ENCODE measurements around the gene PDE3A.
"Not testable (repeated sequence)": the region's sequence is repeated elsewhere in the genome, so short reads cannot be mapped to it uniquely, and the experiment has no call there.

PDE3A gene

GRCh38 chr12:20372326-20373096, 4.2 kb downstream of the PDE3A start:
- no peak for DNase-seq

DNA sequence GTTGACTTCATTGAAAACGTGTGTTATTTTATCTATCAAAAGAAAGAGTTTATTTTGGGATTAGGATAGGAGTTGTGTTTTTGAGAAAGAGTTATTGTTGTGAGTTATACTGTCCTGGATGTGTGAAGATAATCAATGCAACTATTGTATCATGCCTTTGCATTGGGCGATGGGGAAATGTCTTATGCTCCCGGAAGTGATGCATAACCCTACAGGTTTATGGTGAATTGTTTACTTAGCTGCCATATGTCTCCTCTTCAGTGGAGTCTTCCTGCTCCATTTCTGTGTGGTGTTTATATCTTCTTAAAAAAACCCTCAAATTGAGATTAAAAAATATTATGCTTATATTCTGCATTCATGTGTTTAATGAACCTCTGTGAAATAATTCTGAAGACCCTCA, 6.5 kb downstream of the PDE3A start:
- DNase-seq: no peak

- DNase-seq: no peak
Observed at GRCh38 chr12:20375560-20375959, 7.2 kb downstream of the PDE3A start.

DNA sequence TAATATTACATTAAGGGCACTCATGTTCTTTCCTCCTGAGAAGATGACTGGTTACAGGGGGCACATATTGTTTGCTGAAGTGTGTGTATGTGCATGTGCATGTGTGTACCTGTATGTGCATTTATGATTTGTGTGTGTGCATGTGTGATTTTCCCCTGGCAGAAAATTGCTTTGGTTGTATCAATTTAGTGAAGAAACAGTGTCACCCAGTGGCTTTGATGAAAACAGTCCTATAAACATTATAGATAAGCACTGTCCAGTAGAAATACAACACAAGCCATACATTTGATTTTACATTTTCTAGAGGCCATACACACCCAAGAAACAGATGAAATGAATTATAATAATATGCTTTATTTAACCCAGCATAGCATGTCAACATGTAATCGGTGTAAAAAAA, 8.6 kb downstream of the PDE3A start:
- no peak for DNase-seq

GRCh38 chr12:20377750-20378149, 9.4 kb downstream of the PDE3A start:
- no peak for DNase-seq

DNA sequence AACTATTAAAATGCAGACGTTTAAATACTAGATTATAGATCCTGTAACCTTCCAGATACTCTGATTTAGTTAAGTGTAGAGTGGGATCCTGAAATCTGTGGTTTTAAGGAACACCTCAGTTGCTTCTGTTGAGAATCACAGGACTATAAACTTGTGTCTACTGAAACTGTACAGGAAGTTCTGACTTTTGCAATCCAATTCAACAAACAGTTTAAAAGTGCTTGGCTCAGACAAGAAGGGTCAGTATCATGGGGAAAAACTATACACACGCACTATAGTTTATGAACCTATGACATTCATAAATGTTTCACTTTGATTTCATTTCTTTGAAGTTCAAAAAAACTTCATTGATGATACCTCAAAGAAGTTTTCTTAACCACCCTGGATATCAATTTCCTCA, 13.8 kb downstream of the PDE3A start:
- no peak for DNase-seq

DNA sequence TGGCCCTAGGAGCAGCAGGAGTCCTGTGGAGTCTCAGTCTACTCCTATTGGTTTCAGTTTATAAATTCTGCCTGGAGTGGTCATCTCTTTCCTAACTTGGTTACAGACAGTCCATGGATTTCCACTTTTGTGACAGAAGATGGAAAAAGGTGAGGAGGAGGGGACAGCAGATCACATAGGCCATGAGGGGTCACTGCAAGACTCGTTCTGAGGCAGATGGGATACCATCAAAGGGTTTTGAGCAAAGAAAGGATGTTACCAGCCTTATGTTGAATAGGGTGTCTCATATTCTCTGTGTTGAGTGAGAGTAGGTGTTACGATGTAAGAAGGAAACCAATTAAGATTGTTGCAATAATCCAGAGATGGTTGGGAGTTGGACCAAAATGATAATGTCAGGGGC, 15.3 kb downstream of the PDE3A start:
- DNase-seq: no peak

- DNase-seq: not testable (repeated sequence)
Observed at GRCh38 chr12:20384836-20385235, 16.5 kb downstream of the PDE3A start.

- DNase-seq: no peak
Observed at GRCh38 chr12:20390846-20391245, 22.5 kb downstream of the PDE3A start.

DNA sequence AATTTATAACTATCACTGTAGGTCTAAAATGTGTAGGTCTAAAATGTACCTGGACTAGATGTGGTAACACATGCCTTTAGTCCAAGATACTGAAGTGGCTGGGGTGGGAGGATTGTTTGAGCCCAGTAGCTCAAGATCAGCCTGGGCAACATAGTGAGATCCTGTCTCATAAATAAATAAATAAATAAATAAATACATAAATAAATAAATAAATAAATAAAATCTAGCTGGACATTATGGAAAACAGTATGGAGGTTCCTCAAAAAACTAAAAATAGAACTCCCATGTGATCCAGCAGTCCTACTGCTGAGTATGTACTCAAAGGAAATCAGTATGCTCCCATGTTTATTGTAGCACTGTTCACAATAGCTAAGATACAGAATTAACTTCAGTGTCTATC, 24.0 kb downstream of the PDE3A start:
- DNase-seq: no peak

DNA sequence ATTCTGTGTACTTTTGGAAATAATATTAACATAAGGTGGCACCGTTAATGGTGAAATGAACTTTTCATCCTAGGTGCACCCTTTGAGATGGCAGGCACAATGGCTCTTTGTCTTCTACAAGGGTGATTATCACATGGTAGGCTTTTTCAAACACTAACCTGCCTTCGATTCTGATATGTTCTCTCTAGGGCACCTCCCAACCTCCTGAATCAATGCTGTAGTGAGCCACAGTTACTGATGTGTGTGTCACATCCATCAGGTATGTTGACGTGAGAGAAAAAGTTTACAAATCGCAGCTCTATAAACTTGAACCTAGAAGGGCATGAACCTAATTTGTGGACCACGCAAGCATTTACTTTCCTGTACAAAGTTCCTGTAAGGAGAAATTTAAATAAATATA, 25.4 kb downstream of the PDE3A start:
- DNase-seq: no peak

DNA sequence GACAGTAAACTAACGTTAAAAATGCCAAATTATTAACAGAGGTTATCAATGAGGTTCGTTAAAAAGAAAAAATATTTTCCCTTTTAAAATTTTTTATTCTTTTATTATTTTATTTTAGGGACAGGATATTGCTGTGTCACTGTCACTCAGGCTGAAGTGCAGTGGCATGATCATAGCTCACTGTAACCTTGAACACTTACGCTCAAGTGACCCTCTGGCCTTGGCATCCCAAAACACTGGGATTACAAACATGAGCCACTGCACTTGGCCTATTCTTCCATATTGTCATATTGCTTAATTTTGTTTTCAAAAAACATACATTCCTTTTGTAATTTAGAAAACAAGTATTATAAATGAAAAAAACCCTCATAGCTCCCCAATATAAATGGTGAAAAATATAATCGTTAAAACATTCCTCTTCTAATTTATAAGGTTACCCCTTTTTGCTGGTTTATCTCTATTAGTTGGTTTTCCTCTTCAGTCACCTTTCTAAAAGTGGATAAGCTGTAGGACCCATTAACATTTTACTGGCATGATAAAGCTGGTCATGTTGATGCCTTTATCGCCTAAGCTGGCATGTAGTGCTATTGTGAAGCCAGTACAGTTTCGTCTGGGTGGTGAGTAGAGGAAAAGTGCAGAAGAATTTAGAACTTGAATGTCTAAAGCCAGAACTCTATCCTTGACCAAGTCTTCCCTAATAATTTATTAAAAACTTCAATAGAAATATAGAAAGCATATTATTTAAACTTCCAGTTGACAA, 27.6 kb downstream of the PDE3A start:
- no peak for DNase-seq

- no peak for DNase-seq
Observed at GRCh38 chr12:20398686-20399085, 30.3 kb downstream of the PDE3A start.

GRCh38 chr12:20400003-20400402, 31.7 kb downstream of the PDE3A start:
- no peak for DNase-seq

- DNase-seq: no peak
Observed at GRCh38 chr12:20403230-20403629, 34.9 kb downstream of the PDE3A start.

- DNase-seq: peak in 2 of 56 donors; percentile 2 to 4
Observed at GRCh38 chr12:20404576-20405346, 36.4 kb downstream of the PDE3A start.

DNA sequence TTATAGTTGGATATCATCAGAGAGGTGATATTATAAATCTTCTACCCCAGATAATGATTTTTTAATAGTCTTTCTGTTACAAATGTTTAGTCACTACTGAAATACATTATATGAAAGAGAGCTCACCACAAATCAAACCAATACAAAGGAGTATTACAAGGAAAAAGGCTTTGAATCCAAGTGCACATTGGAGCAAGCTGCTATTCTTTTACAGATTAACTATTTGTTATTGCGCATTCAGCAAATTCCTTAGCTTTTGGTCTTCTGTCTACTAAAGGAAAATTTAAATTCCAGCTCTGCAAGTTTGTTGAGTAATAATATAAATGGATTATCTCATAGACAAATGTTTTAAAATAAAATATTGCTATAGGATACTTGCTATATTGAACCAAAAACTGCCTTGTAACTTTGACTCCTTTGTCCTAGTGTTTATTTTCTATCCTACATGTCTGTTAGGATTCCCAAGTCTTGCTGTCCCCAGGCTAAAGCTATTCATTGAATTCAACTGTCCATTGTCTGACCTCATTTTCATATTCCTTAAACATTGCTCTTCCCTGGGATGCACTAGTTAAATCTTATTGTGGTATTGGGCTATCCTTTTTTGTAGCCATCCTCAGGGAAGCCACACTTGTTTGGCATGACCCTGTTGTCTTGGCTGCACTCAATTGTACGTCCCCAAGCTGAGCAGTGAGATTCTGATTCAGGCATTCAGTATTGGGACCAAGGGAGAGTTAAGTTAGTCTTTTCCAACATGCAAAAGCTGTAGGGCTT, 41.5 kb downstream of the PDE3A start:
- no peak for DNase-seq

- DNase-seq: no peak
Observed at GRCh38 chr12:20410734-20411133, 42.4 kb downstream of the PDE3A start.

DNA sequence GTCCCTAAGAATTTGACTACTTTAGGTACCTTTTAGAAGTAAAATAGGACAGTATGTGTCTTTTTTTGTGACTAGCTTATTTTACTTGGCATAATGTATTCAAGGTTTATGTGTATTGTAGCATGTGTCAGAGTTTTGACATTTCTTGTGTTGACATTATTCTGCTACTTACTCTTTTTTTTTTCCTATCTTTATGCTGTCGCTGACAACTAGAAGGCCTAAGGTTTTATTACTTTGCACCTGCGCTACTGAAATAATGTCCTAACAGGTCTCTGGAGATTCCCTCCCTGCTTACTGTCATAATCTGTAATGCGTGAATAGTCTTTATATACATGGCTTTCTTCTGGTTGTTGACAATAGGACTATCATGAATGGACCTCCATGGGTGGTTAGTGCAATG, 43.0 kb downstream of the PDE3A start:
- no peak for DNase-seq

DNA sequence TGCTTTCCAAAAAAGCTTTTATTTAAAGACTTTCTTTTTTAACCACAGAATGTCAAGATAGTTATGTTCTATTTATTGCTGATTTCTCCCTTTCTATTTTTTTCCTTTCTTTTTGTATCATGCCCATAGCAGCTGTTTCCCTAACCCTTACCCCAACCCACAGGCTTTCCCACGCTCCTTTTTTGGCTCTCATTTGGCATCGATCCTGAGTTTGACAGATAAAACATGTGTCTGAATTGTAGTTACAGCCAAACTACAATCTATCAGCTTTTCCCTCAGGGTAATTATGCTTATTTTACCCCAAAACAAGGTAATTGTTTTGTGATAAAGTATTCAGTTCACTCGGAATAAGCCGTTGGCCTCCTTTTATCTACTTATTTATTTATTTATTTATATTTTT, 46.7 kb downstream of the PDE3A start:
- peak in 3 of 56 donors; percentile 0 to 25 (median 2) for DNase-seq

GRCh38 chr12:20415641-20416040, 47.3 kb downstream of the PDE3A start:
- no peak for DNase-seq

All from amygdala (tissue), 56 donors.